OCI-LY3 (cell line): Measurements from ENCODE around the gene CYBB.

Experiments
- EZH2phosphoT487 ChIP-seq: fragments of 200-600 bp; shearing (Covaris generic); IDR thresholded peaks from 2 replicates; pipeline ENCODE4 v1.6.1; 2018; ENCODE audit warnings: antibody characterized with exemption, mixed run types, low read depth
- TF ChIP-seq, protein P1 (sequence below): fragments of 200-600, 300-600 bp; sonication (generic); IDR thresholded peaks from 2 replicates; pipeline ENCODE4 v1.5.1; 2014; ENCODE audit warnings: antibody characterized with exemption, low read length, low read depth

DNA sequence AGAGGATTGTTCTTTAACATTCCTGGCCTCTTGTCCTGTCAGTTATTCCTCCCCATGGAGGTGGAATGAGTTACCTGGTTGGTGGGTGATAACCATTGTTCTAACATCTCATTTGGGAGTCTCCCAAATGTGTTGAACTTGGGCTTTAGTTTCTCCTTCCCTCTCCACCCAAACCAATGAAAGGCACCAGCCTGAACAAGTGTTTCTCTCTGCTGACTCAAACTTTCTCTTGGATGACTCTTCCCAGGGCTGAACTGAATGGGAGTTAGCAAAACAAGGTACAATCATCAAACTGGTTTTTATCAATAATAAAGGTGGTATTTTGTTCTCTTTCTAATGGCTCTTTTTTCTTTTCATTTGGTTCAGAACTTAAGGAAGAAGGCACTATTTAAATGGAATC lies 64.8 kb downstream of the CYBB start:
- TF ChIP-seq, protein P1, sequence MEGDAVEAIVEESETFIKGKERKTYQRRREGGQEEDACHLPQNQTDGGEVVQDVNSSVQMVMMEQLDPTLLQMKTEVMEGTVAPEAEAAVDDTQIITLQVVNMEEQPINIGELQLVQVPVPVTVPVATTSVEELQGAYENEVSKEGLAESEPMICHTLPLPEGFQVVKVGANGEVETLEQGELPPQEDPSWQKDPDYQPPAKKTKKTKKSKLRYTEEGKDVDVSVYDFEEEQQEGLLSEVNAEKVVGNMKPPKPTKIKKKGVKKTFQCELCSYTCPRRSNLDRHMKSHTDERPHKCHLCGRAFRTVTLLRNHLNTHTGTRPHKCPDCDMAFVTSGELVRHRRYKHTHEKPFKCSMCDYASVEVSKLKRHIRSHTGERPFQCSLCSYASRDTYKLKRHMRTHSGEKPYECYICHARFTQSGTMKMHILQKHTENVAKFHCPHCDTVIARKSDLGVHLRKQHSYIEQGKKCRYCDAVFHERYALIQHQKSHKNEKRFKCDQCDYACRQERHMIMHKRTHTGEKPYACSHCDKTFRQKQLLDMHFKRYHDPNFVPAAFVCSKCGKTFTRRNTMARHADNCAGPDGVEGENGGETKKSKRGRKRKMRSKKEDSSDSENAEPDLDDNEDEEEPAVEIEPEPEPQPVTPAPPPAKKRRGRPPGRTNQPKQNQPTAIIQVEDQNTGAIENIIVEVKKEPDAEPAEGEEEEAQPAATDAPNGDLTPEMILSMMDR: no peak
- no peak for TF ChIP-seq EZH2phosphoT487
